HFF-Myc (cell line): ENCODE data around the gene PDP2.
"Not testable (repeated sequence)": the region's sequence is repeated elsewhere in the genome, so short reads cannot be mapped to it uniquely, and the experiment has no call there.

Source experiments
- DNase-seq: peaks from one replicate; pipeline ENCODE4 v3.0.0-alpha.2; 2011; ENCODE audit warnings: low read depth; ENCODE audit errors: extremely low read depth
- H3K4me3 ChIP-seq: replicated peaks from 2 replicates; pipeline ENCODE4 v1.5.1; 2011; ENCODE audit warnings: low read depth, mild to moderate bottlenecking, control low read depth, low read length
- TF ChIP-seq, protein P1 (sequence below): IDR thresholded peaks from 2 replicates; pipeline ENCODE4 v1.5.1; 2012; ENCODE audit warnings: mild to moderate bottlenecking, low read depth, low read length, control low read depth; ENCODE audit errors: missing control alignments

Gene PDP2

DNA sequence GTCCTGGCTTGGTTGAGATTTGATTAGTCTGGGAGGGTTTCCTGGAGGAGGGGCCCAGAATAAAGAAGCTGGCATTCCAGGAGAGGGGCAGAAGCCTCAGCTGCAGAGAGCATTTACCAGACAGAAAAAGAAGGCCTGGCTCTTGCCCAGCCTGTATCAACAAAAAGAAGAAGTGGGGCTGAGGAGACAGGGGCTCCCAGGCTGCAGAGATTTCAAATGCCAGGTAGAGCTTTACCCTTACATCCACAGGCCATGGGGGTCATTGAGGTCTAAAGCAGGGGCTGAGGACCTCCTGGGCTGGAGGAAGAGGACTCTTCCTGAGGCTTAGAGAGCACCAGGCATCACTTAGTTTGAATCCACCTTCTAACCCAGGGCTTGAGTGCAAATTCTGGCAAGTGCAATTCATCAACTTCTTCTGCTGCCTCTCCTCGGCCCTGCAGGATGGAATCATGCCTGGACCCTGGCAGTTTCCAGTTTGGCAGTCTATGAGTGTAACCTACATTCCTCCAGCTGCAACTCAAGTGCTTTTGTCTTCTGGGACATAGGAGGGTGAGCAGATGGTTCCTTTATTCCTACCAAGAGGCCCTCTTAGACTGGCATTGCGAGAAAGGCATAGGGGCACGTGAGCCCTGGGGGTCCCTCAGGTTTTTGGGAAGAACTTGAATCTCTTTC is 20.8 kb upstream of the PDP2 start:
- TF ChIP-seq, protein P1, sequence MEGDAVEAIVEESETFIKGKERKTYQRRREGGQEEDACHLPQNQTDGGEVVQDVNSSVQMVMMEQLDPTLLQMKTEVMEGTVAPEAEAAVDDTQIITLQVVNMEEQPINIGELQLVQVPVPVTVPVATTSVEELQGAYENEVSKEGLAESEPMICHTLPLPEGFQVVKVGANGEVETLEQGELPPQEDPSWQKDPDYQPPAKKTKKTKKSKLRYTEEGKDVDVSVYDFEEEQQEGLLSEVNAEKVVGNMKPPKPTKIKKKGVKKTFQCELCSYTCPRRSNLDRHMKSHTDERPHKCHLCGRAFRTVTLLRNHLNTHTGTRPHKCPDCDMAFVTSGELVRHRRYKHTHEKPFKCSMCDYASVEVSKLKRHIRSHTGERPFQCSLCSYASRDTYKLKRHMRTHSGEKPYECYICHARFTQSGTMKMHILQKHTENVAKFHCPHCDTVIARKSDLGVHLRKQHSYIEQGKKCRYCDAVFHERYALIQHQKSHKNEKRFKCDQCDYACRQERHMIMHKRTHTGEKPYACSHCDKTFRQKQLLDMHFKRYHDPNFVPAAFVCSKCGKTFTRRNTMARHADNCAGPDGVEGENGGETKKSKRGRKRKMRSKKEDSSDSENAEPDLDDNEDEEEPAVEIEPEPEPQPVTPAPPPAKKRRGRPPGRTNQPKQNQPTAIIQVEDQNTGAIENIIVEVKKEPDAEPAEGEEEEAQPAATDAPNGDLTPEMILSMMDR = no peak
- H3K4me3 ChIP-seq = no peak overlapping the region
- no peak for DNase-seq

DNA sequence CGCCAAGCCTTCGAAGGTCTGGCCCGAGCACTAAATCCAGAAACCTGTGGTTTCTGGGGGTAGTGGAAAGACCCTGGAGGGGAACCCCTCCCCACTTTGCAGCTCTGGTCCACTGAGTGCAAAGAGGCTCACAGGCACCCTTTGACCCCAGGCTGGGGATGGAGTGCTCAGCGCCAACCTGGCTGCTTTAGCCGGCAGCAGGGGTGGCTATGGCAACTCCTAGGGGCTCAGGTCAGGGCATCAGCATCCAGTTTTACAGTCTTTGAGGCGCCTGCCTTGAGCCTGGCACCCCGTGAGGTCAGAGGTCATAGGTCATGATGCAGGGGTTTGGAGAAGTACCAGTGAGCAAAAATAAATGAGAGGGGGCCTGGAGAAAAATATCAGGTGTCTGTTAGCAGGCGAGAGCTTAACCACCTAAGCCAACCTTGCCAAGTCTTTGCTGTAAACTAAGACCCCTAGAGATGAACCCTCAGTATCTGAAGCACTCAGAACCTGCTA is 18.2 kb upstream of the PDP2 start:
- H3K4me3 ChIP-seq = no peak overlapping the region

DNA sequence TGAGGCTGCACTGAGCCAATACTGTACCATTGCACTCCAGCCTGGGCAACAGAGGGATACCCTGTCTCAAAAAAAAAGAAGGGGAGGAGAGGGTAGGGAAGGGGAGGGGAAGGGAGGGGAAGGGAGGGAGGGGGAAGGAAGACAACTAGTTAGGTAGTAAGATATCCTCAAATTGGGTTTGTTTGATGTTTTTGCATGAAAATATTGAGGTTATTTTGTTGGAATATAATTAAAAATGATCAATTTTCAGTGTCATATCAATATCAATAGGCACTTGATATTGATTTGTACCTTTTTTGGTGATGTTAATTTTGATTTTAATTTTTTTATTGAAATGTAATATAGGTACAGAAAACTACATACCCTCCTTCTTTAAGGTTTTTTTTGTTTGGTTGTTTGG is 16.6 kb upstream of the PDP2 start:
- no peak for DNase-seq
- TF ChIP-seq, protein P1 = no peak
- no peak overlapping the region for H3K4me3 ChIP-seq

More for the DNA sequence above, 18.2 kb upstream of the PDP2 start:
- TF ChIP-seq, protein P1 = no peak
- DNase-seq = no peak

GRCh38 chr16:66869424-66869823 is 10.9 kb upstream of the PDP2 start:
- no peak overlapping the region for H3K4me3 ChIP-seq
- DNase-seq = no peak
- TF ChIP-seq, protein P1 = no peak

DNA sequence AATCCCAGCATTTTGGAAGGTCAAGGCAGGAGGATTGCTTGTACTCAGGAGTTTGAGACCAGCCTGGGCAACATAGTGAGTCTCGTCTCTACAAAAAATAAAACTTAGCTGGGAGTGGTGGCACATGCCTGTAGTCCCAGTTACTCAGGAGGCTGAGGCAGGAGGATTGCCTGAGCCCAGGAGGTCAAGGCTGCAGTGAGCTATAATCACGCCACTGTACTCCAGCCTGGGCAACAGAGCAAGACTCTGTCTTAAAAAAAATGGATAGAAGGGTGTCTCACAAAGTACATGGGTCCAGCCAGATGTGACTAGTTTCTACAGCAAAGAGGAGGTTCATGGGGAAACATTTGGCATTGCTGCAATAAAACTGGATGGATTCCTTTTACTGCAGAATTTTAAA is 9.0 kb upstream of the PDP2 start:
- DNase-seq = not testable (repeated sequence)

GRCh38 chr16:66871840-66872239 is 8.5 kb upstream of the PDP2 start:
- TF ChIP-seq, protein P1 = no peak
- no peak overlapping the region for H3K4me3 ChIP-seq
- DNase-seq = no peak

More for the DNA sequence above, 9.0 kb upstream of the PDP2 start:
- not testable (repeated sequence) for H3K4me3 ChIP-seq

DNA sequence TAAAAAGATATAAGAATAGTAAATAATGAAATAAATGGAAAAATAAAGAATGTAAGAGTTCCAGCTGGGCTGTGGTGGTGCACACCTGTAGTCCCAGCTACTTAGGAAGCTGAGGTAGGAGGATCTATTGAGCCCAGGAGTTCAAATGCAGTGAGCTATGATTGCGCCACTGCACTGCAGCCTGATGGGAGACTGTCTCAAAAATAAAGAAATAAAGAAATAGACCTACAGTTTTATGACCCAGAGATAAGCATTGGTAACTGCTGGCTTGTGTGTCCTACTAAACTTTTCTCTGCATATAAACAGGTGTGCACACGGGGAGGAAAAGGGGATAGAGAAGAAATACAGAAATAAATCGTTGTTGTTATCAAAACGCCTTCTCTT is 7.8 kb upstream of the PDP2 start:
- no peak for DNase-seq
- TF ChIP-seq, protein P1 = no peak
- H3K4me3 ChIP-seq = peak overlapping the region; percentile 49
